Raji (cell line): ENCODE data around the gene FAM200B.

Source experiments
- POLR2A ChIP-seq: IDR thresholded peaks from 2 replicates; pipeline ENCODE4 v1.6.1; 2011; ENCODE audit warnings: low read depth, low read length, control low read depth; ENCODE audit not compliant: insufficient read depth

Gene FAM200B

DNA sequence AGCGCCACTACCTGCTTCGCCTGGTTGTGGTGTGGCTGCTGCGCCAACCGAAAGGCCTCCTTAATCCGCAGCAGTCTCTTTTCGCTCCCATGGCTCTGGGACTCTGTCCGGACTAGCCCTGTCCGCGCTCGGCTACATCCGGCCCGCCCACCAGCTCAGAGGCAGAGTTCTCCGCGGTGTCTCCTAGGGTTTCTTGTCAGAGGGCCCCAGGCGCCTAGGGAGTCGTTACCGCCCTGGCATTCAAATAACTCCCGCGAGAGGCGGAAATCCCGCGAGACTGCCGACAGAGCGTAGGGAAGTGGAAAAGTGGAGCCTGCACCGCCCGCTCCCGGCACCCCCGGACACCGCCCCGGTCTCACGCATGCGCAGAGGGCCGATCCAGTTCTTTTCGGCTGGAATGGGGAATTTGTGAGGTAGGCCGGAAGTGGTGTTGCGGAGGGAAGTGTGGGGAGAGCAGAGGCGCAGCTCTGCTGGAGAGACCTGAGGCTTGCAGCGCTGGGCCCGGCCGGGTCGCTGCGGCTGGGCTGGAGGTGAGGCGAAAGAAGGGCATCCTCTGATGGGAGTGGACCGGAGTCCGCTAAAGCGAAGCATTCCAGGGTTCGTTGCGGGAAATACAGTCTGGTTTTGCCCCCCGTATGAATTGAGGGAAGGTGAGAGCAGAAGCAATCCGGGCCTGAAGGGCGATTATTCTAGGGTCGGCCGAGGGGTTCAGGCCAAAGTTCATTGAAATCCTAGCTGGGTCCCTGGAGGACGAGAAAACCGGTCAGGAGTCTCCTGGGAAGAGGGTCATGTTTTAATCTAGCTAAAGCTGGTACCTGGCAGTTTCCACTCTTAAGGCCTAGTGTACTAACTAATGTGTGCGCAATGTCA, at the start of gene FAM200B:
Gene FAM200B, plus strand, starts transcription at position 456 of the 870 bp plus-strand sequence. CDS start 5,151 bp downstream, outside the sequence.
- peak; percentile 80 for TF ChIP-seq POLR2A

DNA sequence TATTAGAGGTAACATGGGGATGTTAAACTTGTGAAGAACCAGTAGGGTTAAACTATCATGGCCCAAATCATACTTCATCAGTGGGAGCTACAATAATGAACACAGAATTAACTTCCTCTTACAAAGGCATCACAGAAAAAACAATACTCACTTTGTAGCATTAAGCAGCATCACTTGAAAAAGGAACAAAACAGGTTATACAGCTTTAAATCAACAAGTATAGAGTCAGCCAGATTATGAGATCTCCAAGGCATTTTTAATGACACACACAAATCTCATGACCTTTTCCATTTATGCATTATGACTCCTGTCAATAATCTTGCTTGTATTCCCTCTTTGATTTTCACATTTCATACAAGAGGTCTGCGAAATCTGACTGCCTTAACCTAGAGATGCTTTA, 44.8 kb upstream of the FAM200B start:
- TF ChIP-seq POLR2A, result no peak

DNA sequence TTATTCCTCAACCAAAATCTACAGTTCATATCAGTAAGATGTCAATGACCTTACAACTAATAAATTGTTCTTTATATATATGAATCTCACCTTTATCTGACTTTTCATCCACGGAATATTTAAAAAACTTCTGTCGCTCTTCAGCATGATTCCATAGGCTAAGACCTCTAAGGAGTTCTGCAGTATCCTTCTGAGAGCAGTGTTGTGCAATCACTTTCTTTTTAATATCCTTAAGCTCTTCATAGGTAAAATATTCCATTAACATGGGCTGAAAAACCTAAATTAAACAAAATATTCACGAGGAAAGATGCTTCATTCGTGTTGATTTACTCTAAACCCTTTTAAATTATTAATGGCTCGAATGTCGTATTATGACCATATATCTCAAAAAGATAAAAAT, 43.2 kb upstream of the FAM200B start:
- no peak for TF ChIP-seq POLR2A

DNA sequence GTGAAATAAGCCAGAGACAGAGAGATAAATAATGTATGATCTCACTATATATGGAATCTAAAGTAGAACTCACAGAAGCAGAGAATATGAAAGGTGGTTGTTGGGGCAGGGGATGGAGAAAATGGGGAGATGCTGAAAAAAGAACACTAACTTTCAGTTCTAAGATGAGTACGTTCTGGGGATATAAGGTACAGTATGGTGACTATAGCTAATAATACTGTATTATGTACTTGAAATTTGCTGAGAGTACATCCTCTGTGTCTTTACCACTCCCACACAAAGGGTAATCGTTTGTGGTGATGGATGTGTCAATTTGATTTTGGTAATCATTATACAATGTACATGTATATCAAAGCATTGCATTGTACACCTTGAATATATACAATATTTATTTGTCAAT, 33.0 kb upstream of the FAM200B start:
- TF ChIP-seq POLR2A, result no peak

DNA sequence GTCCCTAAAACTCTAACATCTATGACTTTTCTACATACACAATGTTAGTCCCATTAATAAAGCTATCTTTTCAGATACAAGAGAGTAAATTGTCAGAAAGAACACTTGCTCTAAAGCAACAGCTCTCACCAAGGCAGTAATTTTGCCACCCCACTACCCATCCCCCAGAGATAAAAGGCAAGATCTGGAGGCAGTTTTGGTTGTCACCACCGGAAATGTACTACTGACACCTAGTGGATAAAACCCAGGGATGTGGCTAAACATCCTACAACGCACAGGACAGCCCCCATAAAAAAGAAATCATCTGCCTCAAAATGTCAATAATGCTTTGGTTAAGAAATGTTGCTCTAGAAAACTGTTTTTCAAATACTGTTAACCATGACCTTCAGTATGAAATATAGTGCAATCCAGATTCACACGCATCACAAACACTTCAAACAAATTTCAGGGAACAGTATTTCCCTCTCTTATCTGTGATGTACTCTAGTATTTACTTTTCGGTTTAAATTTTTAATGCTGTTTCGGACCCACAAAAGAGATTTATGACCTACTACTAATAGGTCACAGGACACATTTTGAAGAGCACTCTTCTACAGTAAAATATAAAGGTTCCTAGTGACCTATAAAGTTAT, 31.6 kb upstream of the FAM200B start:
- no peak for TF ChIP-seq POLR2A

DNA sequence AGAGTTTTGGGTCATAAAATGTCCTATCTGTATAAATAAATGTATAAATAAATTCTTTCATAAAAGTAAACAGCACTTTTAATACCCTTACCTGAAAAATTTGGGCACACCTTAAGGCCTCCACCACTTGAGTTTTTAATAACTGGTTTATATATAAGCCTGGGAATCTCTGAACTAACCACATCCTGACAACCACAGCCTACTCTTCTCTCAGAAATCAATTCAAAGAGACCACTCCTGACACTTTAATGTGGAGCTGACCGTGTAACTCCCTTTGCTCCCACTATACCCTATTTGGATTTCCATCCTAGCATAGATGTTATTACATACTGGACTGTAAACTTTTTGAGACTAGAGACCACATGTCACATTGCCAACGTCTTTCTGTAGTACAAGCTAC, 30.0 kb upstream of the FAM200B start:
- no peak for TF ChIP-seq POLR2A

DNA sequence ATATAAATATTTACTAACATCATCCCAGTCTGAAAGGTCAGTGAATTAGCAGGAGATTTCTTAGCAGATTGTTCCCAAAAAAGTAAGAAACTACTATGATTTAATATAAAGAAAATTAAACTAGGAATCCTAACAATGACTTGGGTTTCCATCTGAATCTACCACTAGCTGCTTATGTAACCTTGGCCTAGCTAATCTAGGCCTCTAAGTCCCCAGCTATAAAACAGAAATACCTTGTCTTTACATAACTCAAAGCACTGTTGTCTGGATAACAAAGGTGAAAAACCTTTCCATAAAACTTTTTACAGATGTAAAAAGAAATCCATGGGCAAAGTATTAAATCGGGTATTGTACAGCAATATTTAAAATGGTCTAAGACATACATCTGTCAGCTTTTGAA, 29.4 kb upstream of the FAM200B start:
- no peak for TF ChIP-seq POLR2A

DNA sequence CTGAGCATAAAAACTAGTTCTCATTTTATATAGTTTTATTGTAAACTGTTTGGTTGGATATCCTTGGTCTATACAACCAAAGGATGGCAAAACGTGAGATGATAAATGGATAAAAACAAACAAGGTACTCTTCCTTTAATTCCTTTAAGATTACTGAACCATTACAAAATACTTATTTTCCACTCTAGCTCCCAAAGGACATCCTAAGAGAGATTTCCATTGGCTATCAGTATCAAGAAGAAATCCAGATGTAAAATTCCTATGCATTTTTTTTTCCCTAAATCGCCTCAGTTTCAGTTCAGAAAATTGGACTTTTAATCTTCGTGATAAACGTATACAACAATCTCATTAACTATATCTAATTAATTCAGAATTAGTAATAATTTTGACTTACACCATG, 28.8 kb upstream of the FAM200B start:
- TF ChIP-seq POLR2A, result no peak

DNA sequence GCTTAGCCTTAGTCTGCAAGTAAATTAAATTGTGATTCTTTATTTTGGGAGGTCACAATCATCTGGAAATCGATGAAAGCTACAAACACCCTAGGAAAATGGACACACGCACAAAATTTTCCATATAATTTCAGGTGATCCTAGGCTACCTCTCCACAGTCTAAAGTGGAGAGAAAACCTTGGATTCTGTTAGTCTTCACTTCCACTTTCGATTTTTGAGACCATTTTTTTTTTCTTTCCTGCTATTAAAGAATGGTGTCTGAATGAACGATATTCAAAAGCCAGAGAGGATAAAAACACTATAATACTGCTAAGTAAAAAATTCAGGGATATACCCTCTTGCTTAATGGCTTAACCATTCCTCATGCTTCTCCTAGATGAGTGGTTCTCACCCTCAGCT, 28.2 kb upstream of the FAM200B start:
- no peak for TF ChIP-seq POLR2A

DNA sequence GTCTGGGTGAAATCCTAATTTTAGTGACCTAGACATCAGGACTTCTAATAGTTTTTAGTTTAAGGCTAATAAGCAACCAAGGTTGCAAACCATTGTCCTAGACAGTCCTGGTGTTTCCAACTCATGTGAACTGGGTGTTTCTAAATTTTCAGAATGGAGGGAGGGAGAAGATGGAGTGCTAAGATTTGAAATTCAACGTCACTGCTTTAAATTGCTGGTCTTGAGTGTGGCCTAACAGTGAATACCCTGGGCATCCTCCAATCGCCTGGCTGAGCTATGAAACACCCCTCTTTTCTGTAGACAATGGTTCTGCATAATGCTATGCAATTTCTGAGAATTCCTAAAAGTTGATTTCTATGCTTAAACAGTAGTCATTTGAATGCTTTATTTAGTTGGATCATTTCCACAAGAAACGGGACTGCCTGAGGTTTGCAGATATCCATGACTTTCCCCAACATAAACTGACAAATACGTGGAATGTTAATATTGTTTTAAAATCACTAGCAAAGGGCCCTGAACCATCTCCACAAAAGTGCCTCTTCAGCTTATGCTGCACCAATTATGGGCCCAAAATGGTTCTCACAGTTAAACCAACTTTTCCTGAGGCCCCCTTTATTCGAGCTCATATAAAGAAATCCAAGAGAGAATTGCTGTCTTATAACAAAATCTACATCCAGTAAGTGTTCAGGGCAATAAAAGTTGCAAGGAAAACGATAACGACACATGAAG, 27.6 kb upstream of the FAM200B start:
- no peak for TF ChIP-seq POLR2A

DNA sequence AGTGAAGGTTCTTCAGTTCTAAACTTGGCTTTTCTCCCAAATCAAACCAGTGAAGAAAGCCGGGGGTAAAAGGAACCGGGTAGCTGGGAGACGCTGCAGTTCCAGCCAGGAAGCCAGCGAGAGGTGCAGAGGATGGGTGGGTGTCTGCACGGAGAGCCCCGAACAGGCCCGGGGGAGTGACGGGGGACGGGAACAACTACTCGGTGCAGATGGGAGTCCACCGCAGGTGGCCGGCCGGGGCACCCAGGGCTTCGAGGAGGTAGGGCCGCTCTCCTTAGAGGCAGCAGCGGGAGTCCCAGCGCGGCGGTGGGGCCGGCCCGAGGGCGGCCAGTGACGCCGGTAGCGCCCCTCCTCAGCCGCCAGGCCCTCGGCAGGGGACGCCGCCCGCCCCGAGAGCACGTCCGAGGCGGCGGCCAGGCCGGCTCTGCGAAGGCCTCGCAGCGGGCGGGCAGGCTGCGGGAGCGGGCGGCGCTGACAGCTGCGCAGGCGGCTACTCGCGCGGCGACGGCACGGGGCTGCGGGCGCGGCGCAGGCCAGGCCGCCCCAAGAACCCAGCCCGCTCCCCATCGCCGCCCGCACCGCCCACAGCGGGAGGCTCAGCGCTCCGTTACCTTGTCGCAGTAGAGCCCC, 26.9 kb upstream of the FAM200B start:
- no peak for TF ChIP-seq POLR2A

DNA sequence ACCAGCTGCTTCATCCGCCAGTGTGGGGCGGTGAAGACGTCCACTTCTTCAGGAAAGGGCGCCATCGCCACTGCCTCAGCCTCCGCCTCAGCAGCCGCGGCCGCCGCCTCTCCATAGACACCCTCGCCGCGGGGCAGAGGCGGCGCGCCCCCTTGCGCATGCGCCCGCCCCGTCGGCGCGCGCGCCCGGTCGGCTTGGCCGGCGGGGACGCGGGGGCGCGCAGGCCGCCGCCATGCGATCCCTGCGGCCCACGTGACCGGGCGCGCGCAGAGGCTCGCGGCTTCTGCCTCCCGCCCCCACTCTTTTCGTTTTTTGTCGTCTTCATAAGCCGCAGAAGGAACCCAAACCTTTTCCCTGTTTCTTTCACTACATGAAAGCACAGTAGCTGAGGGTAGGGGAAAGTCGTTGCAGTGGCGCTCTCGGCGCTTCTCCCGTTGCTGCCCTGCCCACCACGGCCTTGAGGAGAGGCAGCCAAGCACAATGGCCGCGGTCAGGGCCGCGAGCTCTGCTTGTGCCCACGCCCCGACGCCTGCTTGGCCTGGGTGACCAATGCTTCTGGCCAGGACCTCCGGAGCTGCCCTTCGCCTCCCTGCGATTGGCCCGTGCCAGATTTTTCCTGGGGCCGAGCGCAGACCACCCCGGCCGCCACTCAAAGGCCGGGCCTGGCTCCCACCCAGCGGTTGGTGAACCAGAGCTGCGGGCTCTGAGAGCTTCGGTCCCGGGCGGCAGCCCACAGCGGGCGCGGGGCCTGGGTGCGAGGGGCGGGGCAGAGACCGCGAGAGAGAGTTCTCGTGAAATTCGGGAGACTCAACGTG, 26.2 kb upstream of the FAM200B start, which contains the start of gene FBXL5:
Gene FBXL5, minus strand, starts transcription at position 135 of the 815 bp plus-strand sequence. Its CDS starts 70 bp downstream, at position 65.
- peak; percentile 92 for TF ChIP-seq POLR2A

DNA sequence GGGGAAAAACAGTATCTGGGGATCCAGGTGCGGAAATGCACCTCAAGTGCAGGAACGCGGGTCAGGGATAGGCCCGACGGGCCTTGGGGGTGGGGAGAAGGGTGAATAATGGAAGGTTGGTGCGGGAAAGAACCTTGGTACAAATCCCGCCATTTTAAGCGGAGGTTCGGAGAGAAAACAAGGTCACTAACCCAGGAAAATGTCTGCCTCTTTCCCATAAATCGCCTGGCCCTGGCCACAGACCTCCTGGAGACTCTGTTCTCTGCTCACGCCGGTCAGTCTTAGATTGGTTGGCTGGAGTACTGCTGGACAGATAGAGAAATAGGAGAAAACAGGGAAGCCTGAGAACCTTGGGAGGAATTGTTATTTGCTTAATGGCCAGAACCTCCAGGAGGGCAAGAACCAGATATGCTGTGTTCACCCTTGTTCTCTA, 25.6 kb upstream of the FAM200B start:
- no peak for TF ChIP-seq POLR2A

DNA sequence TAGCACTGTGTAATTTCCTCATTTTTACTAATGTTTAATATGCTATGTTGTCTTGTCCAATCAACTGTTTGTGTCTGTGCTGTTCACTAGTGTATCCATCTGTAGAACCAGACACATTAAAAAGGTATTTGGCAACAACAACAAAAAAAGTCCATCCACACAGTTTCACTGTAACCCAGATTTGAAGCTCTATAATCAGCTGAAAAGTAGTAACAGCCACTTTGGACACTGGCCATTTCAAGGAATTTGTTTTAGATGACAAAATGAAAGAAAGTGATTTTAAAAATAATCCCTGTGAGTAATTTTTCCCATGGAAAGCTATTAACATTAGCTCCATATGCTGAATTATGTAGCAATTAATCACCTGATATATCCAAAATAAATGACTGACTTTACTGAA, 24.3 kb upstream of the FAM200B start:
- TF ChIP-seq POLR2A, result no peak
